Measurements from ENCODE around the gene CAMTA1.

GRCh38 chr1:6991266-6991665 lies 206.0 kb downstream of the CAMTA1 start:
- TF ChIP-seq CTCF (IDR thresholded peaks at IDR 0.05; ENCODE audit: insufficient read depth, low read length, poor library complexity, severe bottlenecking) (no peak), EZH2phosphoT487 (conservative IDR thresholded peaks at IDR 0.05; ENCODE audit: low read length) (no peak)

Data from SU-DHL-6 (cell line).